H1 (cell line): ENCODE measurements around the gene RPL22L1. TPM values are rescaled to one million over a fixed set of nuclear protein-coding genes. Genes with fewer than 3 reads are reported as not detected.

ENCODE experiments used
- CBX8 ChIP-seq: fragments of 300-800, 300-1000 bp; sonication (generic); IDR thresholded peaks from 2 replicates; pipeline ENCODE4 v1.7.1; 2016; ENCODE audit warnings: low read depth, low read length, borderline replicate concordance
- CHD2 ChIP-seq: IDR thresholded peaks from 2 replicates; pipeline ENCODE4 v1.6.1; 2012; ENCODE audit warnings: low read length, improper control_type of control experiment
- PHF8 ChIP-seq: fragments of 200-600 bp; sonication (generic); conservative IDR thresholded peaks from 2 replicates; pipeline ENCODE4 v1.7.1; 2012; ENCODE audit warnings: low read depth, mild to moderate bottlenecking, inconsistent platforms, low read length, moderate library complexity
- SP1 ChIP-seq: IDR thresholded peaks from 2 replicates; pipeline ENCODE4 v1.6.1; 2011; ENCODE audit warnings: low read depth, low read length
- TCF12 ChIP-seq: IDR thresholded peaks from 2 replicates; pipeline ENCODE4 v1.6.1; 2011; ENCODE audit warnings: low read depth, mild to moderate bottlenecking, low read length
- polyA plus RNA-seq, 7 experiments: library from polyadenylated mRNA; depleted of rRNA in 3 of 7; stranded (reverse) in 5 of 7; unstranded in 2 of 7; fragments of >200 nt in 5 of 7; fragments of 200-250 nt in 2 of 7; gene quantifications; 1 replicate in 5 of 7; 2 replicates in 1 of 7; 4 replicates in 1 of 7; pipeline versions ENCODE4 v1.2.1 to v1.2.3, GENCODE V29; 2011 to 2013; ENCODE audit warnings: missing spikeins in 2 of 7, mixed read lengths in 2 of 7
- total RNA-seq: library from RNA; stranded (reverse); fragmentation: NEBNext Ultra II Directional; extraction: Animal tissue kit (Norgen Biotek cat#: 25700); gene quantifications from 2 replicates; pipeline ENCODE4 v1.2.1, GENCODE V29; 2021
- TF ChIP-seq, protein P1 (sequence below): fragments of 300-600 bp; sonication (generic); IDR thresholded peaks from 2 replicates; pipeline ENCODE4 v1.7.1; 2012; ENCODE audit warnings: low read length, moderate library complexity, mild to moderate bottlenecking, inconsistent platforms; ENCODE audit not compliant: insufficient replicate concordance
- TF ChIP-seq, protein P2 (sequence below): IDR thresholded peaks from 2 replicates; pipeline ENCODE4 v1.6.1; 2012; ENCODE audit warnings: inconsistent platforms
- TF ChIP-seq, protein P3 (sequence below): IDR thresholded peaks from 2 replicates; pipeline ENCODE4 v1.6.1; 2011; ENCODE audit warnings: low read length, improper control_type of control experiment

Gene RPL22L1
- total and polyA plus RNA-seq, 2 of the 8 experiments (the other 6 are each of a cell fraction or from before 2014, with no cell fraction given): 99.9 to 280 TPM

DNA sequence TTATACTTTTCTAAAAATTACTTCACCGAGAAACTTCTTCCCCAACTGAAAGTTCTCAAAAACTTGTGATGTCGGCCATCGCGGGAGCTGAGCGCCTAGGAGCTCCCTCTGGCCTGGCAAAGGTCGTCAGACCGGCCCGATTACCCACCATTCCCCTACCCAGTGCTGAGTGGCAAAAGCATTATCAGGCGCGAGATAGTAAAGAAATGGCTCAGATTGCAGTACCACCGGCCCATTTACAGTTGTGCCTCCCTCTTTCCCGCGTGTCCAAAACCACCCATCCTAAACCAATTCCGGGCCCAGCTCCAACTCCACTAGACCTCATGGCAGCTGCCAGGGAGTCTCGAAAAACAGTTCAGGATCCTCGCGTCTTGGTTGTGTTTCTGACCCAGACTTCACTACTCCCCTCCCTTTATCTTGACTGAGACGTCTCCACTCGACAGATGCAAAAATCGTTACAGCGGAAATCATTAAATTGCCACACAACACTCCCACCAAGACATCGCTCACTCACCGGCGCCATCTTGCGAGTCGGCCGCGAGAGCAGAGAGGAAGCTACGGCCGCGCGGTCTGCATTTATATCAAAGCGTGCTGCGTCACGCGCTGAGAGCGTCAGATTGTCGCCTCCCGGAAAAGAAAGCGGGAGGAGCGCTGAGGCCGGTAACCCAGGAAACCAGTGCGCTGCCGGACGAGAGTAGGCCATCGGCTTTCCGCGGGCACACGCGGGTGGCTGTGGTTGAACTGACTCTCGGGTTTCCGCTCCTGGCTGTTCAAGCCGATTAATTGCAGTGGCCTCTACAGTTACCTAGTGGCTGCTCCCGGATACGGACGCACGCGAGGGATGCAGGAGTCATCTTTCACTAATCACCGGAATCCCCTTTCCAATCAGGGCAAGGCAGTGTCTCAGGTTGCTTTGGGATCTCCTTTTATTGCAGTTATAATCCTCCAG is at the start of gene RPL22L1 (continued):
- TF ChIP-seq, protein P1, sequence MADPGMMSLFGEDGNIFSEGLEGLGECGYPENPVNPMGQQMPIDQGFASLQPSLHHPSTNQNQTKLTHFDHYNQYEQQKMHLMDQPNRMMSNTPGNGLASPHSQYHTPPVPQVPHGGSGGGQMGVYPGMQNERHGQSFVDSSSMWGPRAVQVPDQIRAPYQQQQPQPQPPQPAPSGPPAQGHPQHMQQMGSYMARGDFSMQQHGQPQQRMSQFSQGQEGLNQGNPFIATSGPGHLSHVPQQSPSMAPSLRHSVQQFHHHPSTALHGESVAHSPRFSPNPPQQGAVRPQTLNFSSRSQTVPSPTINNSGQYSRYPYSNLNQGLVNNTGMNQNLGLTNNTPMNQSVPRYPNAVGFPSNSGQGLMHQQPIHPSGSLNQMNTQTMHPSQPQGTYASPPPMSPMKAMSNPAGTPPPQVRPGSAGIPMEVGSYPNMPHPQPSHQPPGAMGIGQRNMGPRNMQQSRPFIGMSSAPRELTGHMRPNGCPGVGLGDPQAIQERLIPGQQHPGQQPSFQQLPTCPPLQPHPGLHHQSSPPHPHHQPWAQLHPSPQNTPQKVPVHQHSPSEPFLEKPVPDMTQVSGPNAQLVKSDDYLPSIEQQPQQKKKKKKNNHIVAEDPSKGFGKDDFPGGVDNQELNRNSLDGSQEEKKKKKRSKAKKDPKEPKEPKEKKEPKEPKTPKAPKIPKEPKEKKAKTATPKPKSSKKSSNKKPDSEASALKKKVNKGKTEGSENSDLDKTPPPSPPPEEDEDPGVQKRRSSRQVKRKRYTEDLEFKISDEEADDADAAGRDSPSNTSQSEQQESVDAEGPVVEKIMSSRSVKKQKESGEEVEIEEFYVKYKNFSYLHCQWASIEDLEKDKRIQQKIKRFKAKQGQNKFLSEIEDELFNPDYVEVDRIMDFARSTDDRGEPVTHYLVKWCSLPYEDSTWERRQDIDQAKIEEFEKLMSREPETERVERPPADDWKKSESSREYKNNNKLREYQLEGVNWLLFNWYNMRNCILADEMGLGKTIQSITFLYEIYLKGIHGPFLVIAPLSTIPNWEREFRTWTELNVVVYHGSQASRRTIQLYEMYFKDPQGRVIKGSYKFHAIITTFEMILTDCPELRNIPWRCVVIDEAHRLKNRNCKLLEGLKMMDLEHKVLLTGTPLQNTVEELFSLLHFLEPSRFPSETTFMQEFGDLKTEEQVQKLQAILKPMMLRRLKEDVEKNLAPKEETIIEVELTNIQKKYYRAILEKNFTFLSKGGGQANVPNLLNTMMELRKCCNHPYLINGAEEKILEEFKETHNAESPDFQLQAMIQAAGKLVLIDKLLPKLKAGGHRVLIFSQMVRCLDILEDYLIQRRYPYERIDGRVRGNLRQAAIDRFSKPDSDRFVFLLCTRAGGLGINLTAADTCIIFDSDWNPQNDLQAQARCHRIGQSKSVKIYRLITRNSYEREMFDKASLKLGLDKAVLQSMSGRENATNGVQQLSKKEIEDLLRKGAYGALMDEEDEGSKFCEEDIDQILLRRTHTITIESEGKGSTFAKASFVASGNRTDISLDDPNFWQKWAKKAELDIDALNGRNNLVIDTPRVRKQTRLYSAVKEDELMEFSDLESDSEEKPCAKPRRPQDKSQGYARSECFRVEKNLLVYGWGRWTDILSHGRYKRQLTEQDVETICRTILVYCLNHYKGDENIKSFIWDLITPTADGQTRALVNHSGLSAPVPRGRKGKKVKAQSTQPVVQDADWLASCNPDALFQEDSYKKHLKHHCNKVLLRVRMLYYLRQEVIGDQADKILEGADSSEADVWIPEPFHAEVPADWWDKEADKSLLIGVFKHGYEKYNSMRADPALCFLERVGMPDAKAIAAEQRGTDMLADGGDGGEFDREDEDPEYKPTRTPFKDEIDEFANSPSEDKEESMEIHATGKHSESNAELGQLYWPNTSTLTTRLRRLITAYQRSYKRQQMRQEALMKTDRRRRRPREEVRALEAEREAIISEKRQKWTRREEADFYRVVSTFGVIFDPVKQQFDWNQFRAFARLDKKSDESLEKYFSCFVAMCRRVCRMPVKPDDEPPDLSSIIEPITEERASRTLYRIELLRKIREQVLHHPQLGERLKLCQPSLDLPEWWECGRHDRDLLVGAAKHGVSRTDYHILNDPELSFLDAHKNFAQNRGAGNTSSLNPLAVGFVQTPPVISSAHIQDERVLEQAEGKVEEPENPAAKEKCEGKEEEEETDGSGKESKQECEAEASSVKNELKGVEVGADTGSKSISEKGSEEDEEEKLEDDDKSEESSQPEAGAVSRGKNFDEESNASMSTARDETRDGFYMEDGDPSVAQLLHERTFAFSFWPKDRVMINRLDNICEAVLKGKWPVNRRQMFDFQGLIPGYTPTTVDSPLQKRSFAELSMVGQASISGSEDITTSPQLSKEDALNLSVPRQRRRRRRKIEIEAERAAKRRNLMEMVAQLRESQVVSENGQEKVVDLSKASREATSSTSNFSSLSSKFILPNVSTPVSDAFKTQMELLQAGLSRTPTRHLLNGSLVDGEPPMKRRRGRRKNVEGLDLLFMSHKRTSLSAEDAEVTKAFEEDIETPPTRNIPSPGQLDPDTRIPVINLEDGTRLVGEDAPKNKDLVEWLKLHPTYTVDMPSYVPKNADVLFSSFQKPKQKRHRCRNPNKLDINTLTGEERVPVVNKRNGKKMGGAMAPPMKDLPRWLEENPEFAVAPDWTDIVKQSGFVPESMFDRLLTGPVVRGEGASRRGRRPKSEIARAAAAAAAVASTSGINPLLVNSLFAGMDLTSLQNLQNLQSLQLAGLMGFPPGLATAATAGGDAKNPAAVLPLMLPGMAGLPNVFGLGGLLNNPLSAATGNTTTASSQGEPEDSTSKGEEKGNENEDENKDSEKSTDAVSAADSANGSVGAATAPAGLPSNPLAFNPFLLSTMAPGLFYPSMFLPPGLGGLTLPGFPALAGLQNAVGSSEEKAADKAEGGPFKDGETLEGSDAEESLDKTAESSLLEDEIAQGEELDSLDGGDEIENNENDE: no peak
- TF ChIP-seq CHD2 (peak; percentile 17; the same call in 1 of the 2 replicates), TCF12 (no peak), PHF8 (peak; percentile 91), CBX8 (no peak), SP1 (0 out of 2 replicates have a peak, but pooled peaks have one; percentile 22)
- TF ChIP-seq, protein P2, sequence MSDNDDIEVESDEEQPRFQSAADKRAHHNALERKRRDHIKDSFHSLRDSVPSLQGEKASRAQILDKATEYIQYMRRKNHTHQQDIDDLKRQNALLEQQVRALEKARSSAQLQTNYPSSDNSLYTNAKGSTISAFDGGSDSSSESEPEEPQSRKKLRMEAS: peak; percentile 82; the same call in 1 of the 2 replicates
- TF ChIP-seq, protein P3, sequence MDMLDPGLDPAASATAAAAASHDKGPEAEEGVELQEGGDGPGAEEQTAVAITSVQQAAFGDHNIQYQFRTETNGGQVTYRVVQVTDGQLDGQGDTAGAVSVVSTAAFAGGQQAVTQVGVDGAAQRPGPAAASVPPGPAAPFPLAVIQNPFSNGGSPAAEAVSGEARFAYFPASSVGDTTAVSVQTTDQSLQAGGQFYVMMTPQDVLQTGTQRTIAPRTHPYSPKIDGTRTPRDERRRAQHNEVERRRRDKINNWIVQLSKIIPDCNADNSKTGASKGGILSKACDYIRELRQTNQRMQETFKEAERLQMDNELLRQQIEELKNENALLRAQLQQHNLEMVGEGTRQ: peak; percentile 61
